Astrocyte (in vitro differentiated cells and primary cell): Measurements from ENCODE around the gene RPL13A. TPM values are rescaled to one million over a fixed set of nuclear protein-coding genes. Genes with fewer than 3 reads are reported as not detected.

ENCODE experiments used
- DNase-seq: peaks from one replicate; pipeline ENCODE4 v3.0.0-alpha.2; 2010; ENCODE audit warnings: low read depth
- FAIRE-seq: peaks from 2 replicates; lab custom pipeline; 2011; peaks lifted over from hg19 to GRCh38; lab: Jason Lieb, UNC
- H2AFZ ChIP-seq: 2 replicates; pipeline ENCODE4 v1.6.0; 2012; ENCODE audit warnings: low read depth, low read length, inconsistent platforms
- H3K27ac ChIP-seq: 2 replicates; pipeline ENCODE4 v1.5.1; 2011; ENCODE audit warnings: low read depth, low read length, inconsistent platforms
- H3K27me3 ChIP-seq: 2 replicates; pipeline ENCODE4 v1.6.0; 2011; ENCODE audit warnings: low read length, inconsistent platforms; ENCODE audit not compliant: insufficient read depth
- H3K36me3 ChIP-seq: 2 replicates; pipeline ENCODE4 v1.5.1; 2011; ENCODE audit warnings: low read length, inconsistent platforms; ENCODE audit not compliant: insufficient read depth
- H3K4me1 ChIP-seq: 2 replicates; pipeline ENCODE4 v1.5.1; 2011; ENCODE audit warnings: low read length, inconsistent platforms; ENCODE audit not compliant: insufficient read depth
- H3K4me2 ChIP-seq: 2 replicates; pipeline ENCODE4 v1.6.0; 2012; ENCODE audit warnings: low read length, inconsistent platforms
- H3K4me3 ChIP-seq: 2 replicates; pipeline ENCODE4 v1.5.1; 2011; ENCODE audit warnings: low read depth, mild to moderate bottlenecking, low read length, inconsistent platforms; ENCODE audit not compliant: insufficient read depth
- H3K79me2 ChIP-seq: 2 replicates; pipeline ENCODE4 v1.6.0; 2012; ENCODE audit warnings: mild to moderate bottlenecking, low read length, inconsistent platforms; ENCODE audit not compliant: insufficient read depth
- H3K9ac ChIP-seq: 2 replicates; pipeline ENCODE4 v1.6.0; 2012; ENCODE audit warnings: mild to moderate bottlenecking, low read length, inconsistent platforms
- H3K9me3 ChIP-seq: 2 replicates; pipeline ENCODE4 v1.5.1; 2012; ENCODE audit warnings: low read depth, mild to moderate bottlenecking, low read length, inconsistent platforms; ENCODE audit not compliant: insufficient read depth
- H4K20me1 ChIP-seq: 2 replicates; pipeline ENCODE4 v1.6.0; 2012; ENCODE audit warnings: low read length, inconsistent platforms; ENCODE audit not compliant: insufficient read depth
- H3K27ac Mint-ChIP-seq: one replicate; pipeline ENCODE4 v1.8.0; 2021; ENCODE audit warnings: mild to moderate bottlenecking, mixed read lengths; ENCODE audit not compliant: unreplicated experiment
- H3K27me3 Mint-ChIP-seq: one replicate; pipeline ENCODE4 v1.8.0; 2021; ENCODE audit warnings: low read depth, mixed read lengths; ENCODE audit not compliant: unreplicated experiment
- H3K36me3 Mint-ChIP-seq: one replicate; pipeline ENCODE4 v1.8.0; 2021; ENCODE audit warnings: low read depth, mixed read lengths; ENCODE audit not compliant: unreplicated experiment
- H3K4me1 Mint-ChIP-seq: one replicate; pipeline ENCODE4 v1.8.0; 2021; ENCODE audit warnings: low read depth, mixed read lengths; ENCODE audit not compliant: unreplicated experiment
- H3K4me3 Mint-ChIP-seq: one replicate; pipeline ENCODE4 v1.8.0; 2021; ENCODE audit warnings: mild to moderate bottlenecking, moderate library complexity, mixed read lengths; ENCODE audit not compliant: unreplicated experiment
- H3K9me3 Mint-ChIP-seq: one replicate; pipeline ENCODE4 v1.8.0; 2021; ENCODE audit warnings: mild to moderate bottlenecking, mixed read lengths; ENCODE audit not compliant: unreplicated experiment
- EZH2 ChIP-seq: IDR thresholded peaks from 2 replicates; pipeline ENCODE4 v1.6.1; 2012; ENCODE audit warnings: mild to moderate bottlenecking, low read length, inconsistent platforms; ENCODE audit not compliant: insufficient read depth
- total RNA-seq: library from RNA; stranded (reverse); gene quantifications from 2 replicates; pipeline ENCODE4 v1.2.1, GENCODE V29; 2021
- TF ChIP-seq, protein P1 (sequence below): IDR thresholded peaks from 2 replicates; pipeline ENCODE4 v1.5.1; 2011; ENCODE audit warnings: low read depth, mild to moderate bottlenecking, inconsistent platforms, low read length, moderate library complexity; ENCODE audit not compliant: insufficient read depth

RPL13A gene
- total RNA-seq, 1 donor from 2014 or later = 2,119 TPM

DNA sequence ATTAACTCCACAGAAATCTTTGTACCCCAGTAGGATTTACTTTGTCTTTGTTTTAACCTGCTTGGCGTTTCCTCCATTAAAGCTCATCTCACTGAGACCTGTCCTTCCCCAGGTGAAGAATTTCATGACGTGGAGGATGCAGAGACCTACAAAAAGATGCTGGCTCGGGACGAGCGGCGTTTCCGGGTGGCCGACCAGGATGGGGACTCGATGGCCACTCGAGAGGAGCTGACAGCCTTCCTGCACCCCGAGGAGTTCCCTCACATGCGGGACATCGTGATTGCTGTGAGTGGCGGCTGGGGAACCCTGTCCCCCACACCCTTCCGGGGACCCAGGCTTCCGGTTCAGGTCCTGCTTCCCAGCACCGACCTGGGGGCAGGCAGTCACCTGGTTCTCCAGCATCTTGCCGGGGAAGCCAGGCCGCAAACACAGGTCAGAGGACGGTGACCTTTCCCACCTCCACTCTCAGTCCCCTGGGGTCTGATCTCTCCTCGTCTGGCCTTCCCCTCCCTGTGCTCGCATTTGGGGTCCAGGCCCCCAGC lies 49.6 kb downstream of the RPL13A start:
- peaks cover 3% of the 10 kb centered on the region for H3K9me3 Mint-ChIP-seq
- Histone ChIP-seq H3K9me3 (no peaks in the 10 kb centered on the region), H3K36me3 (peaks cover 26% of the 10 kb centered on the region), H4K20me1 (peaks cover 42% of the 10 kb centered on the region), H3K9ac (no peak overlapping the region), H2AFZ (no peak overlapping the region), H3K4me1 (peaks cover 8% of the 10 kb centered on the region), H3K27ac (no peak overlapping the region), H3K79me2 (peaks cover 9% of the 10 kb centered on the region), H3K27me3 (no peaks in the 10 kb centered on the region), H3K4me3 (no peak overlapping the region), H3K4me2 (no peak overlapping the region)
- TF ChIP-seq, protein P1, sequence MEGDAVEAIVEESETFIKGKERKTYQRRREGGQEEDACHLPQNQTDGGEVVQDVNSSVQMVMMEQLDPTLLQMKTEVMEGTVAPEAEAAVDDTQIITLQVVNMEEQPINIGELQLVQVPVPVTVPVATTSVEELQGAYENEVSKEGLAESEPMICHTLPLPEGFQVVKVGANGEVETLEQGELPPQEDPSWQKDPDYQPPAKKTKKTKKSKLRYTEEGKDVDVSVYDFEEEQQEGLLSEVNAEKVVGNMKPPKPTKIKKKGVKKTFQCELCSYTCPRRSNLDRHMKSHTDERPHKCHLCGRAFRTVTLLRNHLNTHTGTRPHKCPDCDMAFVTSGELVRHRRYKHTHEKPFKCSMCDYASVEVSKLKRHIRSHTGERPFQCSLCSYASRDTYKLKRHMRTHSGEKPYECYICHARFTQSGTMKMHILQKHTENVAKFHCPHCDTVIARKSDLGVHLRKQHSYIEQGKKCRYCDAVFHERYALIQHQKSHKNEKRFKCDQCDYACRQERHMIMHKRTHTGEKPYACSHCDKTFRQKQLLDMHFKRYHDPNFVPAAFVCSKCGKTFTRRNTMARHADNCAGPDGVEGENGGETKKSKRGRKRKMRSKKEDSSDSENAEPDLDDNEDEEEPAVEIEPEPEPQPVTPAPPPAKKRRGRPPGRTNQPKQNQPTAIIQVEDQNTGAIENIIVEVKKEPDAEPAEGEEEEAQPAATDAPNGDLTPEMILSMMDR = no peak
- TF ChIP-seq EZH2 = no peak
- H3K4me3 Mint-ChIP-seq = no peak overlapping the region
- peaks cover under 1% of the 10 kb centered on the region for H3K27me3 Mint-ChIP-seq
- H3K27ac Mint-ChIP-seq = no peak overlapping the region
- peaks cover 7% of the 10 kb centered on the region for H3K4me1 Mint-ChIP-seq
- no peak for FAIRE-seq
- H3K36me3 Mint-ChIP-seq = peaks cover 7% of the 10 kb centered on the region
- no peak for DNase-seq

DNA sequence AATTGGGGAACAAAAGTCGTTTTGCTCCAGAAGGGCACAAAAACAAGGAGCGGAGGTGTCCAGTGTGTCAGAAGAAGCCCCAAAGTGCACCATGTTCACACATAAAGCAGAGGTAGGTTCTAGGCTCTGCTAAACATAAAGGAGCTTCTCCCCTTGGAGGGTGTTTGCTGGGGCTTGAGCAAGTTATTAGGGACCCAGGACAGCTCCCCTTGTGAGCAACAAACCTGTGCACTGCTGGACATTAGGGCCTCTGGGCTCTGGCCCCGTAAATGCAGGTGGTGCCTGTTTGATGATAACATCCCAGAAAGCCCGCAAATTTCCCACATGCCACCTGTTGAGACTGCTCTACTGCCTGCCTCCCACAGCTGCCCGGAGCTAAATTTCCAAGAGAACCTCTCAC lies 51.2 kb downstream of the RPL13A start:
- FAIRE-seq = no peak
- Histone ChIP-seq H3K4me2 (no peak overlapping the region), H3K9ac (no peak overlapping the region), H3K4me1 (no peaks in the 10 kb centered on the region), H3K36me3 (peaks cover 32% of the 10 kb centered on the region), H3K9me3 (no peaks in the 10 kb centered on the region), H4K20me1 (peaks cover 30% of the 10 kb centered on the region), H3K4me3 (no peak overlapping the region), H2AFZ (no peak overlapping the region), H3K27ac (no peak overlapping the region), H3K27me3 (no peaks in the 10 kb centered on the region), H3K79me2 (peaks cover 6% of the 10 kb centered on the region)
- peaks cover 7% of the 10 kb centered on the region for H3K36me3 Mint-ChIP-seq
- peaks cover 3% of the 10 kb centered on the region for H3K9me3 Mint-ChIP-seq
- DNase-seq = no peak
- H3K4me1 Mint-ChIP-seq = peaks cover 2% of the 10 kb centered on the region
- no peak overlapping the region for H3K4me3 Mint-ChIP-seq
- peaks cover 2% of the 10 kb centered on the region for H3K27me3 Mint-ChIP-seq
- no peak overlapping the region for H3K27ac Mint-ChIP-seq
- TF ChIP-seq, protein P1 = no peak
- no peak for TF ChIP-seq EZH2

DNA sequence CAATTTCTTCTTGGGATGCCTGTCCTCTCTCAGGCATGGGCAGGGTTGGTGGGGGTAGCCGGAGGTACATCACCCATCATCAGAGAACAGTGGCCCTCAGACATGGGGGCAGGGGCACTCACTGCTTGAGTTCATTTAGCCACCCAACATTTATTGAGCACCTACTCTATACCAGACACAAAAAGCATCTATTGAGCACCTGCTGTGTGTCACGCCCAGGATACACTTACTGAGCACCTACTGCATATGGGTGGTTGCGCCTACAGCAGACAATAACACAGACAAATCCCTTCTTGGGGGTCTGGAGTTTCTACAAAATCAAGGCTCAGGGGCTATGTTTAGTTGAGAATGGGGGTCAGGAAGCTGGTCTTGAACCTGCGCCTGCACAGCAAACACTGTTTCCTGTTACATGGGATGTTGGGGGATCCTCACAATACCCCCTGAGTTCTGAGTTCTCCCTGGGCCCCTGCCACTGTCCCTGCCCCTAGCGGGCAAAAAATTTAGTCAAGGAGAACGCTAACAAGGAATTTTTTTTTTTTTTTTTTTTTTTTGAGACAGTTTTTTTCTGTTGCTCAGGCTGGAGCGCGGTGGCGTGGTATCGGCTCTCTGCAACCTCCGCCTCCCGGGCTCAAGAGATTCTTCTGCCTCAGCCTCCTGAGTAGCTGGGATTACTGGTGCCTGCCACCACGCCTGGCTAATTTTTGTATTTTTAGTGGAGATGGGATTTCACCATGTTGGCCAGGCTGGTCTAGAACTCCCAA lies 52.0 kb downstream of the RPL13A start:
- Histone ChIP-seq H3K27me3 (no peaks in the 10 kb centered on the region), H3K79me2 (peaks cover 3% of the 10 kb centered on the region), H3K27ac (no peak overlapping the region), H3K4me1 (no peaks in the 10 kb centered on the region), H3K4me2 (no peak overlapping the region), H2AFZ (no peak overlapping the region), H3K4me3 (no peak overlapping the region), H4K20me1 (peaks cover 29% of the 10 kb centered on the region), H3K9ac (no peak overlapping the region), H3K9me3 (no peaks in the 10 kb centered on the region), H3K36me3 (peaks cover 32% of the 10 kb centered on the region)
- Mint-ChIP-seq H3K4me1 (peaks cover 2% of the 10 kb centered on the region), H3K27ac (no peak overlapping the region), H3K36me3 (peaks cover 7% of the 10 kb centered on the region), H3K27me3 (peaks cover 2% of the 10 kb centered on the region), H3K4me3 (no peak overlapping the region), H3K9me3 (peaks cover 3% of the 10 kb centered on the region)
- TF ChIP-seq, protein P1 = no peak
- no peak for TF ChIP-seq EZH2
- FAIRE-seq (no peak), DNase-seq (no peak)
